Neural cell (in vitro differentiated cells): ENCODE results near the gene FBXO47. TPM values are rescaled to one million over a fixed set of nuclear protein-coding genes. Genes with fewer than 3 reads are reported as not detected.

ENCODE experiments used
- H2AFZ ChIP-seq: fragments of 200-600, 300-800 bp; sonication (generic), shearing (Covaris generic); 2 replicates; pipeline ENCODE4 v1.6.0; 2014; ENCODE audit warnings: low read depth, mild to moderate bottlenecking, antibody characterized with exemption, low read length, moderate library complexity
- H3F3A ChIP-seq: fragments of 200-600 bp; shearing (Covaris generic); 2 replicates; pipeline ENCODE4 v1.6.1; 2016; ENCODE audit warnings: mild to moderate bottlenecking, moderate library complexity, mixed read lengths, antibody characterized with exemption, low read length; ENCODE audit not compliant: insufficient read depth, poor library complexity, severe bottlenecking
- H3K27ac ChIP-seq: fragments of 200-600, 300-800 bp; sonication (generic), shearing (Covaris generic); 2 replicates; pipeline ENCODE4 v1.5.1; 2014; ENCODE audit warnings: mild to moderate bottlenecking, low read length, moderate library complexity
- H3K27me3 ChIP-seq: fragments of 300-800, 200-600 bp; sonication (generic), shearing (Covaris generic); 2 replicates; pipeline ENCODE4 v1.6.0; 2014; ENCODE audit warnings: mild to moderate bottlenecking, low read depth, low read length, moderate library complexity; ENCODE audit not compliant: insufficient read depth
- H3K36me3 ChIP-seq: fragments of 300-800, 200-600 bp; sonication (generic), shearing (Covaris generic); 2 replicates; pipeline ENCODE4 v1.5.1; 2014; ENCODE audit warnings: mild to moderate bottlenecking, antibody characterized with exemption, low read length, moderate library complexity; ENCODE audit not compliant: insufficient read depth
- H3K4me2 ChIP-seq: fragments of 300-800, 200-600 bp; sonication (generic), shearing (Covaris generic); 2 replicates; pipeline ENCODE4 v1.6.0; 2014; ENCODE audit warnings: mild to moderate bottlenecking, low read length
- H3K4me3 ChIP-seq: fragments of 300-800, 200-600 bp; sonication (generic), shearing (Covaris generic); 2 replicates; pipeline ENCODE4 v1.5.1; 2014; ENCODE audit warnings: mild to moderate bottlenecking, low read length, moderate library complexity
- H3K79me2 ChIP-seq: fragments of 200-600 bp; shearing (Covaris generic); replicated peaks from 2 replicates; pipeline ENCODE4 v1.6.0; 2014; ENCODE audit warnings: mild to moderate bottlenecking, low read length, moderate library complexity; ENCODE audit not compliant: insufficient read depth
- H3K9ac ChIP-seq: fragments of 300-800, 200-600 bp; sonication (generic), shearing (Covaris generic); 2 replicates; pipeline ENCODE4 v1.6.1; 2016; ENCODE audit warnings: mild to moderate bottlenecking, low read length, mixed read lengths
- H3K9me2 ChIP-seq: fragments of 200-600 bp; shearing (Covaris generic); 2 replicates; pipeline ENCODE4 v1.6.1; 2016; ENCODE audit warnings: mild to moderate bottlenecking, low read length, mixed read lengths; ENCODE audit not compliant: insufficient read depth
- H3K9me3 ChIP-seq: fragments of 200-600, 300-800 bp; sonication (generic), shearing (Covaris generic); 2 replicates; pipeline ENCODE4 v1.6.1; 2016; ENCODE audit warnings: mild to moderate bottlenecking, mixed run types, low read length, moderate library complexity, mixed read lengths
- H4K20me1 ChIP-seq: fragments of 200-600 bp; shearing (Covaris generic); 2 replicates; pipeline ENCODE4 v1.6.1; 2016; ENCODE audit warnings: mild to moderate bottlenecking, mixed run types; ENCODE audit not compliant: insufficient read depth
- CTCF ChIP-seq: fragments of 450-650 bp; IDR thresholded peaks from 2 replicates; pipeline ENCODE4 v1.5.1; 2014; ENCODE audit warnings: antibody characterized with exemption, mild to moderate bottlenecking, moderate library complexity; ENCODE audit not compliant: poor library complexity, severe bottlenecking
- EP300 ChIP-seq: fragments of 450-650 bp; conservative IDR thresholded peaks from 2 replicates; pipeline ENCODE4 v1.6.1; 2014; ENCODE audit warnings: antibody characterized with exemption, mild to moderate bottlenecking, moderate library complexity; ENCODE audit not compliant: poor library complexity, severe bottlenecking
- EZH2 ChIP-seq: fragments of 200-600, 300-800 bp; shearing (Covaris generic), sonication (generic); IDR thresholded peaks from 2 replicates; pipeline ENCODE4 v1.6.1; 2014; ENCODE audit warnings: antibody characterized with exemption, low read length, borderline replicate concordance, mild to moderate bottlenecking; ENCODE audit not compliant: insufficient read depth, poor library complexity, severe bottlenecking
- MXI1 ChIP-seq: fragments of 450-650 bp; conservative IDR thresholded peaks from 2 replicates; pipeline ENCODE4 v1.6.1; 2014; ENCODE audit warnings: antibody characterized with exemption, mild to moderate bottlenecking; ENCODE audit not compliant: poor library complexity, severe bottlenecking
- POLR2AphosphoS5 ChIP-seq: IDR thresholded peaks from 2 replicates; pipeline ENCODE4 v1.6.1; 2012
- SMC3 ChIP-seq: fragments of 450-650 bp; conservative IDR thresholded peaks from 2 replicates; pipeline ENCODE4 v1.6.1; 2014; ENCODE audit warnings: antibody characterized with exemption, mild to moderate bottlenecking, moderate library complexity; ENCODE audit not compliant: poor library complexity
- TAF1 ChIP-seq: IDR thresholded peaks from 2 replicates; pipeline ENCODE4 v1.6.1; 2012; ENCODE audit warnings: low read depth
- polyA plus RNA-seq: library from polyadenylated mRNA; depleted of rRNA; stranded (reverse); fragments of >200 nt; gene quantifications from 2 replicates; pipeline ENCODE4 v1.2.3, GENCODE V29; 2014
- TF ChIP-seq, protein P1 (sequence below): IDR thresholded peaks from 2 replicates; pipeline ENCODE4 v1.6.1; 2012; ENCODE audit warnings: borderline replicate concordance

FBXO47 gene
- polyA plus RNA-seq, 1 donor from 2014 or later = not detected

GRCh38 chr17:38919316-38920078 is 47.7 kb downstream of the FBXO47 start:
- Histone ChIP-seq H3K36me3 (no peaks in the 10 kb centered on the region), H3K9ac (no peak overlapping the region), H3K79me2 (no peaks in the 10 kb centered on the region), H3K9me2 (no peaks in the 10 kb centered on the region), H3K9me3 (no peaks in the 10 kb centered on the region), H3K27me3 (no peaks in the 10 kb centered on the region), H3F3A (no peaks in the 10 kb centered on the region), H3K4me3 (no peak overlapping the region), H2AFZ (no peak overlapping the region), H4K20me1 (no peaks in the 10 kb centered on the region), H3K4me2 (no peak overlapping the region), H3K27ac (no peak overlapping the region)
- no peak for TF ChIP-seq TAF1
- no peak for TF ChIP-seq MXI1

DNA sequence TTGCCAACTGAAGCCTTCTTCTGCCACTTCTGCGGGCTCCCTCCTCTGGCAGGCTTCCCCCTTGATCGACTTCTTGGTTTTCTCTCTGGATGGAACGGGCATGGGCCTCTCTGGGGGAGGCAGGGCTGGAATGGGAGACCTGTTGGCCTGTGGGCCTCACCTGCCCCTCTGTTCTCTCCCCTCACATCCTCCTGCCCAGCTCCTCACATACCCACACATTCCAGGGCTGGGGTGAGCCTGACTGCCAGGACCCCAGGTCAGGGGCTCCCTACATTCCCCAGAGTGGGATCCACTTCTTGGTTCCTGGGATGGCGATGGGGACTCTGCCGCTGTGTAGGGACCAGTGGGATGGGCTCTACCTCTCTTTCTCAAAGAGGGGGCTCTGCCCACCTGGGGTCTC is 48.3 kb downstream of the FBXO47 start:
- Histone ChIP-seq H3K36me3 (no peaks in the 10 kb centered on the region), H3K9me2 (no peaks in the 10 kb centered on the region), H3K79me2 (no peaks in the 10 kb centered on the region), H3K4me2 (no peak overlapping the region), H3K4me3 (no peak overlapping the region), H3K9ac (no peak overlapping the region), H3F3A (no peaks in the 10 kb centered on the region), H3K9me3 (no peaks in the 10 kb centered on the region), H2AFZ (no peak overlapping the region), H3K27me3 (no peaks in the 10 kb centered on the region), H3K27ac (no peak overlapping the region), H4K20me1 (no peaks in the 10 kb centered on the region)
- TF ChIP-seq MXI1 (no peak), EP300 (no peak), EZH2 (no peak), TAF1 (no peak), CTCF (no peak), SMC3 (no peak), POLR2AphosphoS5 (no peak)
- TF ChIP-seq, protein P1, sequence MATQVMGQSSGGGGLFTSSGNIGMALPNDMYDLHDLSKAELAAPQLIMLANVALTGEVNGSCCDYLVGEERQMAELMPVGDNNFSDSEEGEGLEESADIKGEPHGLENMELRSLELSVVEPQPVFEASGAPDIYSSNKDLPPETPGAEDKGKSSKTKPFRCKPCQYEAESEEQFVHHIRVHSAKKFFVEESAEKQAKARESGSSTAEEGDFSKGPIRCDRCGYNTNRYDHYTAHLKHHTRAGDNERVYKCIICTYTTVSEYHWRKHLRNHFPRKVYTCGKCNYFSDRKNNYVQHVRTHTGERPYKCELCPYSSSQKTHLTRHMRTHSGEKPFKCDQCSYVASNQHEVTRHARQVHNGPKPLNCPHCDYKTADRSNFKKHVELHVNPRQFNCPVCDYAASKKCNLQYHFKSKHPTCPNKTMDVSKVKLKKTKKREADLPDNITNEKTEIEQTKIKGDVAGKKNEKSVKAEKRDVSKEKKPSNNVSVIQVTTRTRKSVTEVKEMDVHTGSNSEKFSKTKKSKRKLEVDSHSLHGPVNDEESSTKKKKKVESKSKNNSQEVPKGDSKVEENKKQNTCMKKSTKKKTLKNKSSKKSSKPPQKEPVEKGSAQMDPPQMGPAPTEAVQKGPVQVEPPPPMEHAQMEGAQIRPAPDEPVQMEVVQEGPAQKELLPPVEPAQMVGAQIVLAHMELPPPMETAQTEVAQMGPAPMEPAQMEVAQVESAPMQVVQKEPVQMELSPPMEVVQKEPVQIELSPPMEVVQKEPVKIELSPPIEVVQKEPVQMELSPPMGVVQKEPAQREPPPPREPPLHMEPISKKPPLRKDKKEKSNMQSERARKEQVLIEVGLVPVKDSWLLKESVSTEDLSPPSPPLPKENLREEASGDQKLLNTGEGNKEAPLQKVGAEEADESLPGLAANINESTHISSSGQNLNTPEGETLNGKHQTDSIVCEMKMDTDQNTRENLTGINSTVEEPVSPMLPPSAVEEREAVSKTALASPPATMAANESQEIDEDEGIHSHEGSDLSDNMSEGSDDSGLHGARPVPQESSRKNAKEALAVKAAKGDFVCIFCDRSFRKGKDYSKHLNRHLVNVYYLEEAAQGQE = no peak
